ENCODE data around the gene UTS2. TPM values are rescaled to one million over a fixed set of nuclear protein-coding genes. Genes with fewer than 3 reads are reported as not detected.

The UTS2 gene
- total RNA-seq, 3 donors from 2014 or later = 1.6 TPM; not detected in 2

DNA sequence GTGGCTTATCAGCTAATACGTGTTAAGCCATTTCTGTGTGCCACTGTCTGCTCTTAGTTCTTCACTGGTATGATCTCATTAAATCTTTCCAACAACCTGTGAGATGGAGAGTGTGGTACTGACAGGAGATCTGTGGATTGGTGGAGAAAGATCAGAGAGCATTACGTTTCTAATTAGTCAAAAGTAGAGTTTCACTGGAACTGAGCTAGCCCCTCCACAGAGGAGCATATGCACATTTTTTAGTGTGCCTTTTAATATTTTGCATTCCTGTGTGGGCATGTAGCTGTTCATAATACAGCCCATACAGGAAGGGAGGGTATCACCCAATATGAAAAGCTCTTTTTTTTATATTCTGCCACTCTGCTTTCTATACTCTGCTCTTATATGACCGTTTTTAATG, 31.6 kb downstream of the UTS2 start:
- H3K27ac ChIP-seq = no peak overlapping the region
- TF ChIP-seq, protein P1, sequence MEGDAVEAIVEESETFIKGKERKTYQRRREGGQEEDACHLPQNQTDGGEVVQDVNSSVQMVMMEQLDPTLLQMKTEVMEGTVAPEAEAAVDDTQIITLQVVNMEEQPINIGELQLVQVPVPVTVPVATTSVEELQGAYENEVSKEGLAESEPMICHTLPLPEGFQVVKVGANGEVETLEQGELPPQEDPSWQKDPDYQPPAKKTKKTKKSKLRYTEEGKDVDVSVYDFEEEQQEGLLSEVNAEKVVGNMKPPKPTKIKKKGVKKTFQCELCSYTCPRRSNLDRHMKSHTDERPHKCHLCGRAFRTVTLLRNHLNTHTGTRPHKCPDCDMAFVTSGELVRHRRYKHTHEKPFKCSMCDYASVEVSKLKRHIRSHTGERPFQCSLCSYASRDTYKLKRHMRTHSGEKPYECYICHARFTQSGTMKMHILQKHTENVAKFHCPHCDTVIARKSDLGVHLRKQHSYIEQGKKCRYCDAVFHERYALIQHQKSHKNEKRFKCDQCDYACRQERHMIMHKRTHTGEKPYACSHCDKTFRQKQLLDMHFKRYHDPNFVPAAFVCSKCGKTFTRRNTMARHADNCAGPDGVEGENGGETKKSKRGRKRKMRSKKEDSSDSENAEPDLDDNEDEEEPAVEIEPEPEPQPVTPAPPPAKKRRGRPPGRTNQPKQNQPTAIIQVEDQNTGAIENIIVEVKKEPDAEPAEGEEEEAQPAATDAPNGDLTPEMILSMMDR (IDR thresholded peaks at IDR 0.05) = no peak
- TF ChIP-seq POLR2A (IDR thresholded peaks at IDR 0.05) (no peak), POLR2AphosphoS5 (IDR thresholded peaks at IDR 0.05) (no peak)
- no peaks in the 10 kb centered on the region for H3K36me3 ChIP-seq
- no peak for DNase-seq (ENCODE audit: low spot score in 2 of 2)
- H3K4me1 ChIP-seq = no peaks in the 10 kb centered on the region
- no peaks in the 10 kb centered on the region for H3K9me3 ChIP-seq
- H3K27me3 ChIP-seq = no peaks in the 10 kb centered on the region
- H3K4me3 ChIP-seq = no peak overlapping the region
- intact Hi-C loops (cut with DNase I; ENCODE audit: low total_unique reads) = no loop called here

DNA sequence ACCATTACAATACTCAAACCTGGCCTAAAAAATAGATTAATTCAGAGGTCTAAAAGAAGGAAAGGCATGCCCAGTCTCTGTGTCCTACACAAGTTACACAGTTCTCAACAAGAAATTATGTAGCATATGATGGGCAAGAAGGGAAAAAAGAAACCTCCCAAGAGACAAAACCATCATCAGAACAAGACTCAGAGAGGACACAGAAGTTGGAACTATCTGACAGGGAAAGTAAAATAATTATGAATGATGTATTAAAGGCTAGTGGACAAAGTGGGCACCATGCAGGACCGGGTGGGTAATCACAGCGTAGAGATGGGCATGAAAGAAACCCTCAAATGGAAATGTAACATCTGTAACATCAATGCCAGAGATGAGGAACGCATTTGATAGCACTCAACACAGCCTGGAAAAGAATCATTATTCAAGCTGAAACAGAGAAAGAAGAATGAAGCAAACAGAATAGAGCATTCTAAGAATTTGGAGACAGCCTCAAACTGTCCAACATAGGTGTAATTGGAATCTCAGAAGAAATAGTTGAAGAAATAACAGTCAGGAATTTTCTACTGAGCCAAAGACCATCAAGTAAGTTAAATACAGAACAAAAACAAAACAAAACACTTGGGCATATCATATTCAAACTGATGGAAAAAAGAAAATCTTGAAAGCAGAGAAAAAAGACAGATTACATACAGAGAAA, 39.0 kb downstream of the UTS2 start:
- H3K27ac ChIP-seq = no peak overlapping the region
- H3K27me3 ChIP-seq = no peaks in the 10 kb centered on the region
- TF ChIP-seq POLR2A (IDR thresholded peaks at IDR 0.05) (no peak), POLR2AphosphoS5 (IDR thresholded peaks at IDR 0.05) (no peak)
- TF ChIP-seq, protein P1 (IDR thresholded peaks at IDR 0.05) = no peak
- peaks cover 7 to 10% of the 10 kb centered on the region in 2 donors for H3K9me3 ChIP-seq
- no peak overlapping the region for H3K4me3 ChIP-seq
- peaks cover 18% of the 10 kb centered on the region for H3K36me3 ChIP-seq
- intact Hi-C loops (cut with DNase I; ENCODE audit: low total_unique reads) = no loop called here
- no peak for DNase-seq (ENCODE audit: low spot score in 2 of 2)
- no peaks in the 10 kb centered on the region for H3K4me1 ChIP-seq

DNA sequence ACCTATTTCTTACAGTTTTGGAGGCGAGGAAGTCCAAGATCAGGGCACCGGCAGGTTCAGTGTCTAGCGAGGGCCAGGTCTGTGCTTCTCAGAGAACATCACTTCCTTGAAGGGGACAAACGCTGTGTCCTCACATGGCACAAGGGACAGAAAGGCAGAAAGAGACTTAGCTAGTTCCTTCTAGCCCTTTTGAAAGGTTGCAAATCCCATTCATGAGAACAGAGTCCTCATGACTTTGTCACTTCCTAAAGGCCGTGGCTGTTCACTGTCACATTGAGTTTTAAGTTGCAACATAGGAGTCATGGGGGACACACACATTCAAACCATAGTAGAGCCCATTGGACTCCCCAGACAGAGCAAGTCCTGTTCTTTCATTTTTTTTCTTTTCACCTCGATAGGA, 41.4 kb downstream of the UTS2 start:
- H3K4me1 ChIP-seq = no peaks in the 10 kb centered on the region
- no peaks in the 10 kb centered on the region for H3K27me3 ChIP-seq
- H3K4me3 ChIP-seq = no peak overlapping the region
- no peak overlapping the region for H3K27ac ChIP-seq
- H3K9me3 ChIP-seq = peaks cover 7 to 10% of the 10 kb centered on the region in 2 donors
- TF ChIP-seq POLR2A (IDR thresholded peaks at IDR 0.05) = no peak
- no peak for TF ChIP-seq POLR2AphosphoS5 (IDR thresholded peaks at IDR 0.05)
- intact Hi-C loops (cut with DNase I; ENCODE audit: low total_unique reads) = no loop called here
- no peak for DNase-seq (ENCODE audit: low spot score in 2 of 2)
- H3K36me3 ChIP-seq = peaks cover 18% of the 10 kb centered on the region

DNA sequence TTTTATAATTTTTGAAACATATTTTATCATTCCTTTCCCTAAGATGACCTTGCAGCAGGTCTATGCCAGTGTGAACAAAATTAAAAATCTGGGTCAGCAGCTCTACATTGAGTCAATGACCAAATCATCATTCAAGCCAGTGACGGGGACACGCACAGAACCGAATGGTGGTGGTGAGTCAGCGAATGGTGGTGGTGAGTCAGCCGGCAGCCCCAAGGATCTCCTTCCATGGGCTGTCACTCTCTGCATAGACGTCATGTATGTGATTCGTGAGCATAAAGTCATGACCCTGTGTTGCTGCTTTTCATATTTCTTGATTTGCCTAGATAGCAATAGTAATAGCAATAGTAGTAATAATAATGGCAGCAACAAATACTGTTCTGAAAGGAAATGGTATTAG, 42.5 kb downstream of the UTS2 start:
- H3K36me3 ChIP-seq = peaks cover 18% of the 10 kb centered on the region
- H3K27ac ChIP-seq = no peak overlapping the region
- H3K9me3 ChIP-seq = peaks cover 7 to 10% of the 10 kb centered on the region in 2 donors
- H3K4me3 ChIP-seq = no peak overlapping the region
- no peaks in the 10 kb centered on the region for H3K4me1 ChIP-seq
- H3K27me3 ChIP-seq = no peaks in the 10 kb centered on the region
- intact Hi-C loops (cut with DNase I; ENCODE audit: low total_unique reads) = no loop called here
- DNase-seq (ENCODE audit: low spot score in 2 of 2) = no peak
- TF ChIP-seq POLR2AphosphoS5 (IDR thresholded peaks at IDR 0.05) (no peak), POLR2A (IDR thresholded peaks at IDR 0.05) (no peak)
- TF ChIP-seq, protein P1 (IDR thresholded peaks at IDR 0.05) = no peak

DNA sequence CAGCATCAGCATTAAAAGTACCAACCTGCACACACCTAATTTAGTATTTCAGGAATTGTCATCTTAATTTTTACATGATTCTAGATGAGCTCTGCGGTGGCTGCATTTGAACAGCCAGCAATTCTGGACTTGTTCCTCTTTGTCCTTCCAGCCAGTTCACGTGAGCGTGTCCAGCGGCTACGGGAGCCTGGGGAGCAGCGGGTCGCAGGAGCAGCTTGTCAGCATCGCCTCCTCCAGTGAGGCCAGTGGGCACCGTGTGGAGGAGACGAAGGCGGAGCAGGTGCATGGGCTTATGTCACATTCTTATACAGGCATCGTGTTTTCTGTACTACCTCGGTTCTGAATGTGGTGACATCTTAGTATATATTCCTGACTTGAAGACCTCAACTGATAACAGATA, 43.1 kb downstream of the UTS2 start:
- H3K9me3 ChIP-seq = peaks cover 7 to 10% of the 10 kb centered on the region in 2 donors
- no peak for DNase-seq (ENCODE audit: low spot score in 2 of 2)
- no peak overlapping the region for H3K27ac ChIP-seq
- H3K36me3 ChIP-seq = peaks cover 18% of the 10 kb centered on the region
- H3K27me3 ChIP-seq = no peaks in the 10 kb centered on the region
- TF ChIP-seq, protein P1 (IDR thresholded peaks at IDR 0.05) = no peak
- TF ChIP-seq POLR2AphosphoS5 (IDR thresholded peaks at IDR 0.05) = no peak
- TF ChIP-seq POLR2A (IDR thresholded peaks at IDR 0.05) = no peak
- no peaks in the 10 kb centered on the region for H3K4me1 ChIP-seq
- no peak overlapping the region for H3K4me3 ChIP-seq
- intact Hi-C loops (cut with DNase I; ENCODE audit: low total_unique reads) = no loop called here
